NCI-H146 (cell line): Measurements from ENCODE around the gene LCN6.
"Not testable (repeated sequence)": the region's sequence is repeated elsewhere in the genome, so short reads cannot be mapped to it uniquely, and the experiment has no call there.

Experiments
- DNase-seq: peaks from one replicate; lab custom pipeline; 2025; lab: John Stamatoyannopoulos, UW

The LCN6 gene

DNA sequence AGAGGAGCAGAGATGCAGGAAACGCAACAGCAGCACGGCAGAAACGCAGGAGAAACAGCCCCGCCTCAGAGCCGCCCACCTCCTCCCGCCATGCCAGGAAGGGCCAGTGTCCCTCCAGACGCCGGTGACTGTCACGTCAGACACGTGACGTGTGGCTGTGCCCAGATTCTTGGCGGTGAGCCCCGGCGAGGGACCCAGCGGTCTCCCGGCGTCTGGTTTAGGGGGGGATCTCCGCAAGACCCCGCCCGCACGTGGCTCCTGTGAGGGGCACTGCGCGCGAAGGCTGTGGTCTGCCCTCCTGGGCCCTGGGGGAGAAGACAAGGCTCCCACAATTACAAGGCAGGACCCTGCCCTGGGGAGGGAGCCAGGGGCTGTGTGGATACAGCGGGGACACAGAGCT, 12.1 kb upstream of the LCN6 start:
- DNase-seq = no peak

DNA sequence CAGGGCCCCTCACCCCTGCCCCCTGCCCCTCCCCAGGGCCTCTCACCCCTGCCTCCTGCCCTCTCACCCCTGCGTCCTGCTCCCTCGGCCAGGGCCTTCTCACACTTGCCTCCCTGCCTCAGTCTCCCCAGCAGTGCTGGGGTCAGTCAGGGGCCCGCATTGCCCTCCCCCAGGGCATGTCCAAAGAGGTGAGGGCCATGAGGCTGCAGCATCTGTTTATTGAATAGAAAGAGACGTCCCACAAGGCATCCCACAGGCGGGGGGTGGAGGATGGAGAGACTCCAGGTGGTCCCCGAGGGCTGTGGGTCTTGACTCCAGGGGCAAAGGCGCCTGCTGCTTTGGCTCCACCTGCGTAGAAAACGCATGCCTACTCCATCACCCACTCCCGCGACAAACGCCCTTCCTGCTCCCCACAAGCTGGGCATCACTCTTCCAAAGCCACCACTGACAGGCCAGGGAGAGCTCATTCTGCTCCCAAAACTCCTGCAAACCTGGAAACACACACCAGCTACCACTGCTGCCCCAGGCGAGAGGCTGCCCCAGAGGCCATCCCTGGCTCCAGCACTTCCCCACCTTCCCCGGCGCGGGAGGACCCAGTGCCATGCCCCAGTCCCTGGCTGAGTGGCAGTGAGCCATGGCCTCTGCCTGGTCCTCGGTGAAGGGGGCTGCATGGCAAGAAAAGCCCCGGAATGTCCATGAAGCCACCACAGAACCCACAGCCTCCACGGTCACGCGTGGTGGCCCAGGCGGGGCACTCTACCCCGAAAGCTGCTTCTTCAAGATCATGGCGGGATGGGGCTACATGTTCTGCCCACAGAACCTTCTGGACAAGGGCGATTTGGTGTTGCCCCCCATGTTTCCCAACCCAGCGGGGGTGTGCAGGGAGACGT, 11.4 kb upstream of the LCN6 start:
- DNase-seq = no peak

DNA sequence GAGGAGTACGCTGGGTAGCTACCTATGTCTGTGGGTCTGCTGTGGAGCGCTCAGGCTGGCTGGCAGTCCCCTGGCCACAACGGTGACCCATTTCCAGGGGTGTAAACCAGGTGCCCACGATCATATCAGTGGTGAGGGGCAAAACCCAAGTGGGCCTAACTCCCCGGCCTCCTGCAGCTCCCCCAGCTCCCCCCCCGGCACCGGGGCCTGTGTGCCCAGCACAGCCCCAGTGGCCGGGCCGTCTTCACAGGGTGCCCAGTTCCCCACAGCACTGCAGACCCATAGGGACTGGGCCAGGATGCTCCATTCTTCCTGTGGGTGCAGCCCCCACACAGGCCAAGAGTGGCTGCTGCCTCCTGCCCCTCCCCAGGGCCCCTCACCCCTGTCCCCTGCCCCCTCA, 10.7 kb upstream of the LCN6 start:
- DNase-seq = no peak

DNA sequence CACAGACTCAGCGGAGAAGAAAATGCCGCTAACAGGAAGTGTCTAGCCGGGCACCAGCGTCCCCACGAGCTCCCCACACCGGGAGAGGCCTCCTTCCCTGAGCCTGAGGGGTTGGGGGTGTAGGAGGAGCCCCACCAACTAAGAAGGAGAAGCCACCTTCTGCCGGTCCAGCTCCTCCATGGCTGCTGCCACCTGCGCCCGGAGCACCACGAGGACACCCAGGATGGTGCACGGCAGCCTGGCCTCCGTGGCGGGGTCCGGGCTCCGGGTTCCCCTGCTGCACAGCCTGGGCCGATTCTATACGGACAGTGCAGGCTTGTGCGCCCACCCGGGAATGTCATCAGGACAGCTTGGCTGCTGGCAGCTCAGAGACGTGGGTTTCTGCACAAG, 9.4 kb upstream of the LCN6 start:
- no peak for DNase-seq

DNA sequence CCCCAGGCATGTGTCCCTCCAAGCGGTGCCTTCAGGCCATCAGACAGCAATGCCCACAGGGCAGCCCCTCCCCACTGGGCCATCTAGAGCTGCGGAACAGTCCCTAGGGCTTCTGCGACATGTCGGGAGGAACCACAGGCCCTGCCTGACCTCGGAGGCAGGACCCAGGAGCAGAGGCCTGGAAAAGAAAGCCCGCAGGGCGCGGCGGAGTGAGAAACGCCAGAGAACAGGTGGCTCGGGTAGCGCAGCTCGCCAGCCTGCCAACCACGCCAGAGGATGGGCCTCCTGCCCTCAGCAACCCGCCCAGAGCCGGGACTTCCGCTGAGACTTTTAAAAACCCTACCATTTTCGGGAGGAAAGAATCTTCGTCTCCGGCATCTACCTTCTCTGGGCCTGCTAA, 9.0 kb upstream of the LCN6 start:
- DNase-seq = no peak

DNA sequence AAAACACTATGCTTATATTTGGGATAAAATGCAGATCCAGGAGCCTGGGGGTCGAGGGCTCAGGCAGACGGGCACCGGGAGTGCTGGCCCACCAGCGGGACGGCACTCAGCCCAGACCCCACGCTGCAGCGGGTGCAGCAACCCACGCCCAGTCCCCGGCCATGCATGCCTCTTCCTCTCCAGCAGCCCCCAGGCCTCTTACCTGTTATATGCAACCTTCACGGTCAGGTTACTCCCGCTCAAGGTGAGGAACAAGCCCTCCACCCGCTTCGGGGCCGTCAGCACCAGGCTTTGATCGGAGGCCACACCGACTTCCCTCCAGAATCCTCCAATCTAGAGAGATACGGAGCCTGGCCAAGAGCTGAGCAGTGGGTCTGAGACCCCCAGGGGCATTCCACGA, 8.5 kb upstream of the LCN6 start:
- DNase-seq = no peak

DNA sequence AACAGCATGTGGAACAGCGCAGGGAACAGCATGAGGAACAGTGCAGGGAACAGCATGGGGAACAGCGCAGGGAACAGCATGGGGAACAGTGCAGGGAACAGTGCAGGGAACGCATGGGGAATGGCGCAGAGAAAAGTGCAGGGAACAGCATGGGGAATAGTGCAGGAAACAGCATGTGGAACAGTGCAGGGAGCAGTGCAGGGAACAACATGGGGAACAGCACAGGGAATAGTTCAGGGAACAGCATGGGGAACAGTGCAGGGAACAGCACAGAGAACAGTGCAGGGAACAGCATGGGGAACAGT, 7.8 kb upstream of the LCN6 start:
- DNase-seq = no peak

DNA sequence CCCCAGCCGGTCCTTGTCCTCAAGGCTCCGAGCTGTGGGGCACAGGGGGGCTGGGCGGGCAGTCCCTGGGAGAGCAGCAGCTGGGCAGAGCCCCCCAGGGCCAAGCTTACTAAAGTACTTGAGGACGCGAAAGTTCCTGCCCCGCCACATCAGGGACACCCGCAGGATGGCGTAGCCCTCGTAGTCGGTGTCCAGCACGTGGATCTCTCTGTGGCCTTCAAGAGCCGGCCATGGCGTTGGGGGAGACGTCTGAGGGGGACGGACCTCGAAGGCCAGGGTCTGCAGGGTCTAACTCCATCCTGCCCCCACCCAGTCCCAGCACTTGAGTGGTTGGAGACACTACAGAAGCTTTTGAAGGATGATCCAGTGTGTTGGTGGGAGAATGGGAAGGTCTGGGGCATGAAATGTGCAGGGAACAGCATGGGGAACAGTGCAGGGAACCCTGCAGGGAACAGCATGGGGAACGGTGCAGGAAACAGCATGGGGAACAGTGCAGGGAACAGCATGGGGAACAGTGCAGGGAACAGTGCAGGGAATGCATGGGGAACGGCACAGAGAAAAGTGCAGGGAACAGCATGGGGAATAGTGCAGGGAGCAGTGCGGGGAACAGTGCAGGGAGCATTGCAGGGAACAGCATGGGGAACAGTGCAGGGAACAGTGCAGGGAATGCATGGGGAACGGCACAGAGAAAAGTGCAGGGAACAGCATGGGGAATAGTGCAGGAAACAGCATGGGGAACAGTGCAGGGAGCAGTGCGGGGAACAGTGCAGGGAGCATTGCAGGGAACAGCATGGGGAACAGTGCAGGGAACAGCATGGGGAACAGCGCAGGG, 7.2 kb upstream of the LCN6 start:
- DNase-seq = not testable (repeated sequence)

DNA sequence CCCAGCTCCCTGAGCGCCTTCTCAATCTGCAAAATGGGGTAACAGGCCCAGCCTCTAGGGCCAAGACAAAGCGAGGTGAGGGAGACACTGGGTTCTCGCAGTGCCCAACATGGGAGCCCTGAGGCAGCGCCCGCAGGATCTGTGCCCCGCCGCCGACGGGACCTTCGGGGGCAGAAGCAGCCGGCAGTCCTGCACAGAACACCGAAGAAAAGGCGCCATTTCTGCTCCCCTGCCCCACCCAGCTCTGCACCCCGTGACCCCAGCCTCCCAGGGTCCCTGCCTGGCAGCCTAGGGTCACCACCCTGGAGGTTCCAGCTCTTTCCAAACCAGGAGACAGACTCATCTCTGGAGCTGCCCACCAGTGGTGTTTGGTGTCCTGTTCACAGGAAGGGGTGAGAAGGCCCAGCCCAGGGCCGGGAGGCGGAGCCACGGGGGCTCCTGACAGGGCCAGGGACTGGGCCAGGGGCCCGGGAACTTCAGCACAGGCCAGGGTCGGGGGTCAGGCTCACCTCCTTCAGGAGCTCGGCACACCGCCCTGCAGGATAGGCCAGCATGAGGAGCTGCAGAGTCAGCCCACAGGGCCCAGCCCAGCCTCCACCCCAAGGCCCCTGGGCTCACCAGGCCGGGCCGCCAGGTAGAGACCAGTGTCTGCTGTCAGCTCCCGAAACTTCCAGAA, 6.4 kb upstream of the LCN6 start:
- no peak for DNase-seq

DNA sequence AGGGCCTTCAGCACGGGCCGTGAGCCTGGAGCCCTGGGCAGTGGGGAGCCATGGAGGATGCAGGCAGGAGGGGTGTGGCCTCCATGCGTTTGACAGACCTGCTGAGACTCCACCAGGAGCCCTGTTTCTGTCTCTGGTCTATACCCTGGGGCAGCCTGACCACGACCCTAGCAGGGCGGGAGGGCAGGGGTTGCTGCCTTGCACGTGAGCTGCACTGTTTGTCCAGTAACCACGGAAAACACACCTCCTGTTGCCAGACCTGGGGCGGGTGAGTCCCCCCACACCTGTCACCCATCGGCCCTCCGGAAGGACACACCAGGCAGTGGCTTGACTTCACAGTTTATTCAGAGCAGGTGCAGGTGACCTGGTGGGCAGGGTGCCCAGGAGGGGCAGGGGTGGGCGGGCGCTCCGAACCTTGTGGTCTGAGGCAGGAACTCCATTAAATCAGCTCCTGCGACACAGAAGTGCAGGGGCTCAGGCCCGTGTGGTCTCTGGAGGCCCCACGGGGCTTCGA, 5.8 kb upstream of the LCN6 start:
- peak; percentile 85 for DNase-seq

DNA sequence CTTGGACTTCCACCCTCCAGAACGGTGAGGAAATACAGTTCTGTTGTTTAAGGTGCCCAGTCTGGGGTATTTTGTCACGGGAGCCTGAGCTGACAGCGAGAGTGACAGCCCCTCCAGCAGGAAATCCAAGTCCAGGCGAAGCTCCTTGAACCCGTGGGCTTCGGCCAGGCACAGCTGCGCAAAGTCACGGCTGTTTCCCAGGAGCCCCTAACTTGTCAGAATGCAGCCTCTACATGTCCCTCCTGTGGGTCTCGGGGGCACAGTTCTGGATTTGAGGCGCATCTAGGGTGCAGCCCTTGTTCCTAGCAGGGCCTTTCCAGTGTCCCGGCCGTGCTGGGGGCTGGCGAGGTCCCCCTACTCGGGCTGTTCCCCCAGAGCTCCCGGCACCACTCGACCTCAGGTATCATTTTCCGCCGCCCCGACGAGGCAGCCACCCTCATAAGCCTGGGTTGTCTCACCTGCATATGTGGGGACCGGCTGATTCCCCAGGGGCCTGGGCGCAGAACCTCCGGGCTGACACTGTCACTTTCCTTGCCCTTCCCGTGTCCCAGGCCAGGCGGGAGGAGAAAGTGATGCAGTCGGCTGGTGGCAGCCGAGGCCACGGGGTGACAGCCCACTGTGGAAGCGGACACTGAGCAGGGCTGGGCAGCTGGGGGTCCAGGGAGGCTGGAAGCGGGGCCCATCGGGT, 5.2 kb upstream of the LCN6 start:
- no peak for DNase-seq

DNA sequence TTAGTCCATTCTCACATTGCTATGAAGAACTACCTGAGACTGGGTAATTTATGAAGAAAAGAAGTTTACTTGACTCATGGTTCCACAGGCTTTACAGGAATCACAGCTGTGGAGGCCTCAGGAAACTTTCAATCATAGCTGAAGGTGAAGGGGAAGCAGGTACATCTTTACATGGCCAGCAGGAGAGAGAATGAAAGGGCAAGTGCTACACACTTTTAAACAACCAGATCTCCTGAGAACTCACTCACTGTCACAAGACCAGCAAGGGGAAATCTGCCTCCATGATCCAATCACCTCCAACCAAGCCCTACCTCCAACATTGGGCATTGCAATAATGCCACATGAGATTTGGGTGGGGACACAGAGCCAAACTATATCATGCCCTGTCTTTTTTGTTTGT, 3.5 kb upstream of the LCN6 start:
- DNase-seq = no peak

DNA sequence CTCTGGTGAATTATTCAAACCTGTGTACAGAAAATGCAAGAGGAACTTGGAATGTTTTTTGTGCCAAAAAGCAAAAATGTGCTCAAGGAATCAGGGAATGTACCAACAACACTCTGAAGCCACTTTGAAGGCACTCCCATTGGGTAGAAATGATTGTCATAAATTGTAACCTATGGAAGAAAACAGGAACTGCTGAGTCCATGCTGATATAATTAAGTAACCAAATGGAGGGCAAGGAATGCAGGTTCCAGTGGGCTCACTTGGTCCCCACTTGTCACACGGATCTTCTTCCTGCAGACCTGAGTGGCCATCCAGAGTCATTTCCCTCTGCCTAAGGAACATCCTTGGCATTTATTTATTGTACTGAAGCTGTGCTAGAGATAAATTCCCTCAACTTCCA, 2.9 kb upstream of the LCN6 start:
- DNase-seq = no peak

DNA sequence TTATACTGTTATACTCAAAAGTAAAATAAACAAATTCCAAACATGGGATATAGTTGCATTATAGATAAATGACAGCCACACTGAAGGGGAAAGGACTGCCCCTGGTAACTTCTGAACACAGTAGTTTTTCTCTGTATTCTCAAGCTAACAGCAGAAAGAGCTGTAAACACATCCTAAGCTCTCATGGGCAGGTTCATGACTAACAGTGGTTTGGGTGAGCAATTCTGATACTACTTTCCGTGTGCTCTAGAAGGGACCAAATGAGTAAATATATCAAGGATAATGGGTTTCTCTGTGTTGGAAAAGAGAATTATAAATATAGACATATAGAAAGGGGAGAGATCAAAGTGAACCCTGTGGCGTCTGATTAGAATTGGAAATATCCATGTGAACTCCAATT, 2.2 kb upstream of the LCN6 start:
- DNase-seq = no peak

DNA sequence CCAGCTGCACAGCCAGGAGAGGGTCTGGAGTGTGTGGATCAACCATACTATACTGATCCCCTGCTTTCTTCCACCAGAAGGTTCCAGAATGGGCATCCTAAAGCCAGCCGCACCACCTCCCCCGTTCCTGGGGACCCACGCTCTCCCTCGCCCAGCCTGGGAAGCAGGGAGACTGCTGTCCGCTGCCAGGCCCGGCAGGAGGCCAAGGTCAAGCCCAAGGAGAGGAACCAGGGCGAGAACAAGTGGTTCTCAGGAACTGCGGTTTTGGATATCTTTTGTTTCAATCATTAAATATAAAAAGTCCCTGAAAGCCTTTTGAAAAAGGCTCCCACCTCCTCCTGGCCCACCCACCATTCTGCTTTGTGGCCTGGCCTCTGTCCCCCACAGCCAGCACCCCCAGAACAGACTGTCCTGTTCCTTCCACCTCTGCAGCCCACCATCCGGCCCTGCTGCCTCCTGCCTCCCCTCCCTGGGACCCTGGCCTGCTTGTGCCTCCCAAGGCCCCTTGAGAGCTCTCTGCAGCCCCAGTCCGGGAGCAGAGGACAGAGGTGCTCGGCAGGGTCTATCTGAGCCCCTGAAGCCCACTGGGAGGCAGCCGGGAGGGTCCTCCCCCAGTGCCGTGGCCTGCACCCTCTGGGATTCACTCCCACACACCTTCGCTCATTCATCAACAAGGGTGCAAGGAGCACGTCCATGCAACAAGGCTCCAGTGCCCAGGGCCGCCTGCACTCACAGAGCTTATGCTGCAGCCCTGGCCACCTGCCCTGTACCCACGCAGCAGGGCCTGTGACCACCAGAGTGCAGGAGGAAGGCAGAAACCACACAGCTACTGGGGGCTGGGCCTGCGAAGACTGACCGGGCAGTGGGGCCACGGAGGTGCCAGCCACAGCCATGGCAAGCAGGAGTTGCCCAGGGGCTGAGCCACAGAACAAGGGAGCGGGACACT, 614 bp upstream of the LCN6 start:
- DNase-seq = no peak

DNA sequence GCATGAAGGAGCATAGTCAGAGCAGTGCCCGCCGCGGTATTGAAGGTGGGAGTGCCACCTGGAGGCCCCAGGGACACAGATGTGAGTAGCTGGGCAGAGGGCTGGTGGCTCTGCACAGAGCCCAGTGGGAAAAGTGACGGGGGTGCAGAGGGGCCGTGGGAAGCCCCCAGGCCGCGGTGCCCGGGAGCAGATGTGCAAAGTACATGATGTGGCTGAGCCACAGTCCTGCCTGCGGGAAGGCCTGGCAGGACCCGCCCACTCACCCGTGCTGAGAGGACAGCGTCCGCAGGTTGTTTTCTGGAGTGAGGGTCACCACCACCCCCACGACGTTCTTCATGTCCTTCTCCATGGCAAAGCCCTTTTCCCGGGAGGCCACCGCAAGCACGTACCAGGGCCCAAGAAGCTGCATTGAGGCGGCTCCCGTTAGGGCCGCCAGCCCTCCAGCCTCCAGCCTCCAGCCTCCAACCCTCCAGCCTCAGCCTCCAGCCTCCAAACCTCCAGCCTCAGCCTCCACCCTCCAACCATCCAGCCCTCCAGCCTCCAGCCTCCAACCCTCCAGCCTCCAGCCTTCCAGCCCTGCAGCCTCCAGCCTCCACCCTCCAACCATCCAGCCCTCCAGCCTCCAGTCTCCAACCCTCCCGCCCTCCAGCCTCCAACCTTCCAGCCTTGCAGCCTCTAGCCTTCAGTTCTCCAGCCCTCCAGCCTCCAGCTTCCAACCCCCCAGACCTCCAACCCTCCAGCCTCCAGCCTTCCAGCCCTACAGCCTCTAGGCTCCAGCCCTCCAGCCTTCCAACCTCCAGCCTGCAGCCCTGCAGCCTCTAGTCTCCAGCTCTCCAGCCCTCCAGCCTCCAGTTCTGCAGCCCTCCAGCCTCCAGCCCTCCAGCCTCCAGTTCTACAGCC, 914 bp downstream of the LCN6 start:
- no peak for DNase-seq

DNA sequence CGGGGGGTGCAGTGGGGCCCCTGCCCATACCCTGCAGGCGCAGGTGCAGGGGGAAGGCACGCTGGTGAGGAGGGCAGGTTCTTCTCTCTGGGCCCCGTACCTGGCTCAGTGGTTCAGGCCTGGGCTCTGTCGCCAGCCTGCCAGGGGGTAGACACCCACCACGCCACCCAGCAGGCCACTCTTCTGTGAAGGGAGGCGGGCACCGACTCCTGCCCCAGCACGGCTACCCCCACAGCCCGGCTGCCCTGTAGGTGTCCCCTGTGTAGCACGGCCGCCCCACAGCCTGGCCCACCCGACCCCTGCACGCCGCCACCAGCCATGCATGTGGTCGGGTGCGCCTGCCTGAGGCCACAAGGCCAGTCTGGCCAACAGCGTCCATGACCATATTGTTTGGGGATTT, 1.7 kb downstream of the LCN6 start:
- DNase-seq = no peak

DNA sequence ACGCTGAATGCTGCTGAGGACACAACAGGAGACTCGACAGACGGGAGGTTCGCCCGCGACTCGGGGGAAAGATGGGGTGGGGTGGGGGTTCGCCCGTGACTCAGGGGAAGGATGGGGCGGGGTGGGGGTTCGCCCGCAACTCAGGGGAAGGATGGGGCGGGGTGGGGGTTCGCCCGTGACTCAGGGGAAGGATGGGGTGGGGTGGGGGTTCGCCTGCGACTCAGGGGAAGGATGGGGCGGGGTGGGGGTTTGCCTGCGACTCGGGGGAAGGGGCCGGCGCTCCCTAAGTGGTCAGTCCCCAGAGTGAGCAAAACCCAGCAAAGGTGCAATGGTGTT, 2.2 kb downstream of the LCN6 start:
- DNase-seq = no peak

DNA sequence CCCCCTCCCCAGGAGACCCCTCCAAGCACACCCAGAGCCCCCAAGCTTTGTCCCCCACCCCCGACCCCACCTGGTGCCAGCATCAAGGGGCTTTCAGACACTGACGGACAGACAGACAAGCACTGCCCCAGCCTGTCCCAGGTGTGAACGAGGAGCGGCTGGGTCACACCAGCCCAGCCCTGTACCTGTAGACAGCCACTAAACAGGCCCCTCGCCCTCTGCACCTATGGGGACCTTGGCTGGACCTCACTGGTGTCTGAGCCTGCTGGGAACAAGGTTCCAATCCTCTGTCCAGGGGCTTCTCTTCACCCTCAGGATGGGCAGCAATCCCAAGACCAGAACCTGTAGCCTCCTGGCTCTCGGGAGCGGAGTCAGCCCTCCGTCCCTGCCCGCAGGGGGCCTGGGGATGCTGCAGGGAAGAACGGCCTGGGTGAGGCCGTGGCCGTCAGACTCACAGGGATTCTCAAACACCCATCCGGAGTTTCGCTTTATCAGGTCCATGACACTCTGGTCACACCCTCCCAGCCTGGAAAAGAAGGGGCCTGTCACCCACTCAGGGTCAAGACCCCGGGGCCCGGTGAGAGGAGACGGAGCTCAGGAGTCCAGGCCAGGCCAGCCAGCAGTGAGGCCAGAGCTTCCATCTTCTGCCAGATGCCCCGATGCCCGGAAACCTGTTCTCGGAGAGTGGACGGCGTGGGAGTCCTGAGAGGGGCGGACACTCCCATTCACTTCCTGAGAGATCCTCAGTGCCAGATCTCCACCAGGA, 2.8 kb downstream of the LCN6 start:
- no peak for DNase-seq
